Spleen (tissue), 7 donors: ENCODE results near the gene ERGIC1.

Source experiments
- CTCF ChIP-seq, 11 experiments: fragments of 200-600 bp in 7 of 11; fragments of 450-650 bp in 4 of 11; sonication (generic) in 4 of 11; IDR thresholded peaks in 8 of 11; conservative IDR thresholded peaks in 3 of 11; 1 replicate in 7 of 11; 2 replicates in 4 of 11; pipeline versions ENCODE4 v1.4.0 to v1.8.0; 2016 to 2021; ENCODE audit warnings: antibody characterized with exemption in 11 of 11, inconsistent platforms in 4 of 11, mild to moderate bottlenecking in 1 of 11
- POLR2A ChIP-seq, 3 donors: fragments of 450-650 bp; IDR thresholded peaks; one replicate each; pipeline ENCODE4 v1.5.1; 2017; ENCODE audit warnings: antibody characterized with exemption in 3 of 3, mild to moderate bottlenecking in 1 of 3
- donor health status: DM: no; HTN: no; CAD: no; lungs with moderate emphysema.
- donor health status: DM: no; HTN: no; CAD: no.
- donor health status: DM: no; HTN: no; CAD: no.

GRCh38 chr5:172959824-172960799 is 126.1 kb downstream of the ERGIC1 start:
- TF ChIP-seq CTCF (IDR thresholded peaks at IDR 0.05 in 8 of 11, conservative IDR thresholded peaks at IDR 0.05 in 3 of 11) (no peak), POLR2A (IDR thresholded peaks at IDR 0.05) (no peak)
